Peyer's patch (tissue), 4 donors: Measurements from ENCODE around the gene RNF111. TPM values are rescaled to one million over a fixed set of nuclear protein-coding genes. Genes with fewer than 3 reads are reported as not detected.
"Not testable (repeated sequence)": the region's sequence is repeated elsewhere in the genome, so short reads cannot be mapped to it uniquely, and the experiment has no call there.

Experiments used
- DNase-seq, 3 donors: peaks; one replicate each; pipeline ENCODE4 v3.0.0-alpha.2; 2017 to 2019
- H3K27ac ChIP-seq, 4 donors: fragments of 200-600 bp; sonication (generic); one replicate each; pipeline ENCODE4 v1.5.1; 2016 to 2019
- H3K27me3 ChIP-seq, 2 donors: fragments of 200-600 bp; sonication (generic); one replicate each; pipeline ENCODE4 v1.5.1; 2019
- H3K36me3 ChIP-seq, 3 donors: fragments of 200-600 bp; sonication (generic); one replicate each; pipeline ENCODE4 v1.5.1; 2016 to 2019
- H3K4me1 ChIP-seq, 4 donors: fragments of 200-600 bp; sonication (generic); one replicate each; pipeline ENCODE4 v1.5.1; 2016 to 2019
- H3K4me3 ChIP-seq, 4 donors: fragments of 200-600 bp; sonication (generic); 1 replicate in 3 of 4; 2 replicates in 1 of 4; pipeline ENCODE4 v1.5.1; 2016 to 2019; ENCODE audit warnings: mild to moderate bottlenecking in 1 of 4
- H3K9me3 ChIP-seq, 4 donors: fragments of 200-600 bp; sonication (generic); one replicate each; pipeline ENCODE4 v1.5.1; 2016 to 2019; ENCODE audit warnings: mild to moderate bottlenecking in 1 of 4
- POLR2A ChIP-seq, 2 donors: fragments of 450-650 bp; IDR thresholded peaks; one replicate each; pipeline ENCODE4 v1.5.1; 2017; ENCODE audit warnings: antibody characterized with exemption in 2 of 2, mild to moderate bottlenecking in 2 of 2, moderate library complexity in 2 of 2
- total RNA-seq, 4 donors: library from RNA; depleted of rRNA; stranded (reverse); fragments of >200 nt; gene quantifications; one replicate each; pipeline ENCODE4 v1.1.0, GENCODE V29; 2016
- TF ChIP-seq, protein P1 (sequence below), 6 experiments: fragments of 450-650 bp in 4 of 6; fragments of 200-600 bp in 2 of 6; sonication (generic) in 1 of 6; IDR thresholded peaks; one replicate each; pipeline ENCODE4 v1.5.1; 2017 to 2019; ENCODE audit warnings: antibody characterized with exemption in 6 of 6, mild to moderate bottlenecking in 3 of 6, moderate library complexity in 1 of 6

Gene RNF111
- total RNA-seq, 4 donors from 2014 or later: 24.5 to 45.4 (median 28.4) TPM

DNA sequence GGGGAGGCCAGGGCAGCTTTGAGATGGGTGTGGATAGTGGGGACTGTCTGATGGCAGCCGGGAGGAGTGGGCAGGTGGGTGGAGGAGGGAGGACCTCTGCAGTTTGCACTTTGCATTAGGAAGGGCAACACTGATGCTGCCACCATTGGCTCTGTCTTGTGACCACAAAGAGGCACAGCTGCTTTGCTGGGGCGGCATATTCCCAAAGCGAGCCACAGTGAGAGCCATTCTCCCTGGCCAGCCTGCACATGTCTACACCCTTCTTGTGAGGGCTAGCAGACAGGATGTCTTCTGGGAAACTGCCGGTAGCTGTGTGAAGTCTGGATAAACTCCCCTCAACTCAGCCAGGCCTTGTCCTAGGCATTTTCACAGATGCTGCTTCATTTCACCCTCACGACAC, 155.8 kb downstream of the RNF111 start:
- Histone ChIP-seq H3K4me3 (no peak overlapping the region), H3K4me1 (no peaks in the 10 kb centered on the region), H3K9me3 (no peaks in the 10 kb centered on the region), H3K27me3 (no peaks in the 10 kb centered on the region), H3K27ac (no peak overlapping the region), H3K36me3 (peaks cover 0 to 63% (median 0%) of the 10 kb centered on the region in 3 donors)
- DNase-seq: peak in 1 of 3 donors; percentile 33
- TF ChIP-seq POLR2A (IDR thresholded peaks at IDR 0.05): no peak
- TF ChIP-seq, protein P1, sequence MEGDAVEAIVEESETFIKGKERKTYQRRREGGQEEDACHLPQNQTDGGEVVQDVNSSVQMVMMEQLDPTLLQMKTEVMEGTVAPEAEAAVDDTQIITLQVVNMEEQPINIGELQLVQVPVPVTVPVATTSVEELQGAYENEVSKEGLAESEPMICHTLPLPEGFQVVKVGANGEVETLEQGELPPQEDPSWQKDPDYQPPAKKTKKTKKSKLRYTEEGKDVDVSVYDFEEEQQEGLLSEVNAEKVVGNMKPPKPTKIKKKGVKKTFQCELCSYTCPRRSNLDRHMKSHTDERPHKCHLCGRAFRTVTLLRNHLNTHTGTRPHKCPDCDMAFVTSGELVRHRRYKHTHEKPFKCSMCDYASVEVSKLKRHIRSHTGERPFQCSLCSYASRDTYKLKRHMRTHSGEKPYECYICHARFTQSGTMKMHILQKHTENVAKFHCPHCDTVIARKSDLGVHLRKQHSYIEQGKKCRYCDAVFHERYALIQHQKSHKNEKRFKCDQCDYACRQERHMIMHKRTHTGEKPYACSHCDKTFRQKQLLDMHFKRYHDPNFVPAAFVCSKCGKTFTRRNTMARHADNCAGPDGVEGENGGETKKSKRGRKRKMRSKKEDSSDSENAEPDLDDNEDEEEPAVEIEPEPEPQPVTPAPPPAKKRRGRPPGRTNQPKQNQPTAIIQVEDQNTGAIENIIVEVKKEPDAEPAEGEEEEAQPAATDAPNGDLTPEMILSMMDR (IDR thresholded peaks at IDR 0.05): no peak

DNA sequence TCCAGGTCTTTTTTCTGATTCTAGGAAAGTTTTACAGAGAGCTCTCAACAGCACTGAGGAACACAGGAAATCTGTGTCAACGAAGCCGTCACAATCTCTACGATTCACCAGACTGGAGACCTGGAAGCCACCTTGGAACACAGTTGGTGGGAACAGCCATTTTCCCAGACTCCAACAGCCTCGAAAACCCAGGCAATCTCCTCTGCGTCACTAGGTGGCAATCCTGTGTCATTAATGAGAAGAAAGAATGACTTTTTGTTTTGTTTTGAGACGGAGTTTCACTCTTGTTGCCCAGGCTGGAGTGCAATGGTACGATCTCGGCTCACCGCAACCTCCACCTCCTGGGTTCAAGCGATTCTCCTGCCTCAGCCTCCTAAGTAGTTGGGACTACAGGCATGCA, 157.1 kb downstream of the RNF111 start:
- not testable (repeated sequence) for H3K9me3 ChIP-seq, H3K4me3 ChIP-seq, H3K4me1 ChIP-seq, H3K27me3 ChIP-seq, H3K27ac ChIP-seq, DNase-seq
- peaks cover 0 to 61% (median 0%) of the 10 kb centered on the region in 3 donors for H3K36me3 ChIP-seq
- TF ChIP-seq, protein P1 (IDR thresholded peaks at IDR 0.05): peak in 1 of 6 experiments; percentile 5

Other genes with a start within 250 kb of the RNF111 start
- gene ADAM10, start 238.0 kb upstream of the RNF111 start, total RNA-seq: 10 to 100 TPM; 42.9 to 83.3 (median 62.7) TPM
- gene MINDY2, start 216.4 kb upstream of the RNF111 start, total RNA-seq: 10 to 100 TPM in 2 of 4 donors, 1 to 10 TPM in 2; 7.4 to 12.7 (median 10.4) TPM
- gene SLTM, start 54.0 kb upstream of the RNF111 start, total RNA-seq: 100 to 1,000 TPM in 3 of 4 donors, 10 to 100 TPM in 1; 82.3 to 408 (median 130) TPM
- 10 to 100 TPM in 1 of 4 donors, 1 to 10 TPM in 3; 5.2 to 18.2 (median 8.2) TPM for gene CCNB2, start 117.5 kb downstream of the RNF111 start, total RNA-seq
- gene LDHAL6B, start 219.2 kb downstream of the RNF111 start, total RNA-seq: not detected